HEK293T (cell line): ENCODE data around the gene MTHFR.

Experiments used
- CTCF ChIA-PET: fragments of 350-600 bp; formaldehyde crosslinking; extraction: SDS; loops from one replicate; lab custom pipeline; 2021; ENCODE audit warnings: antibody characterized with exemption, inconsistent platforms; lab: Yijun Ruan, JAX
- POLR2A ChIA-PET: fragments of 350-600 bp; formaldehyde crosslinking; extraction: SDS; loops from one replicate; lab custom pipeline; 2020; ENCODE audit warnings: antibody characterized with exemption, inconsistent platforms; lab: Yijun Ruan, JAX
- DNase-seq: peaks from one replicate; pipeline ENCODE4 v3.0.0; 2012; ENCODE audit warnings: mixed read lengths; ENCODE audit errors: extremely low spot score
- ARNT ChIP-seq: fragments of 450-650 bp; IDR thresholded peaks from 2 replicates; pipeline ENCODE4 v1.6.1; 2017; ENCODE audit warnings: mild to moderate bottlenecking
- BHLHE40 ChIP-seq: fragments of 450-650 bp; IDR thresholded peaks from 2 replicates; pipeline ENCODE4 v1.6.1; 2016; ENCODE audit warnings: mild to moderate bottlenecking, moderate library complexity, borderline replicate concordance
- CTBP1 ChIP-seq: fragments of 450-650 bp; IDR thresholded peaks from 2 replicates; pipeline ENCODE4 v1.6.1; 2016; ENCODE audit warnings: borderline replicate concordance
- ELF4 ChIP-seq: fragments of 450-650 bp; IDR thresholded peaks from 2 replicates; pipeline ENCODE4 v1.6.1; 2017; ENCODE audit warnings: antibody characterized with exemption
- FOXA1 ChIP-seq: fragments of 450-650 bp; IDR thresholded peaks from 2 replicates; pipeline ENCODE4 v1.6.1; 2016; ENCODE audit warnings: mild to moderate bottlenecking
- FOXK2 ChIP-seq: fragments of 450-650 bp; IDR thresholded peaks from 2 replicates; pipeline ENCODE4 v1.6.1; 2016; ENCODE audit warnings: mild to moderate bottlenecking
- FOXM1 ChIP-seq: fragments of 450-650 bp; IDR thresholded peaks from 2 replicates; pipeline ENCODE4 v1.6.1; 2017; ENCODE audit warnings: mild to moderate bottlenecking, borderline replicate concordance
- HDGF ChIP-seq: fragments of 450-650 bp; IDR thresholded peaks from 2 replicates; pipeline ENCODE4 v1.6.1; 2017; ENCODE audit warnings: antibody characterized with exemption, borderline replicate concordance
- L3MBTL2 ChIP-seq: fragments of 450-650 bp; conservative IDR thresholded peaks from 2 replicates; pipeline ENCODE4 v1.6.1; 2016; ENCODE audit warnings: mild to moderate bottlenecking
- LEF1 ChIP-seq: fragments of 450-650 bp; IDR thresholded peaks from 2 replicates; pipeline ENCODE4 v1.6.1; 2017; ENCODE audit warnings: mild to moderate bottlenecking, borderline replicate concordance
- NFRKB ChIP-seq: fragments of 450-650 bp; IDR thresholded peaks from 2 replicates; pipeline ENCODE4 v1.6.1; 2016; ENCODE audit warnings: mild to moderate bottlenecking, moderate library complexity
- PKNOX1 ChIP-seq: fragments of 450-650 bp; IDR thresholded peaks from 2 replicates; pipeline ENCODE4 v1.6.1; 2016
- SP1 ChIP-seq: fragments of 450-650 bp; IDR thresholded peaks from 2 replicates; pipeline ENCODE4 v1.6.1; 2017
- SUZ12 ChIP-seq: fragments of 450-650 bp; IDR thresholded peaks from 2 replicates; pipeline ENCODE4 v1.6.1; 2016; ENCODE audit warnings: mild to moderate bottlenecking
- TARDBP ChIP-seq: fragments of 450-650 bp; IDR thresholded peaks from 2 replicates; pipeline ENCODE4 v1.6.1; 2016
- ZNF384 ChIP-seq: fragments of 450-650 bp; IDR thresholded peaks from 2 replicates; pipeline ENCODE4 v1.6.1; 2016

MTHFR gene

DNA sequence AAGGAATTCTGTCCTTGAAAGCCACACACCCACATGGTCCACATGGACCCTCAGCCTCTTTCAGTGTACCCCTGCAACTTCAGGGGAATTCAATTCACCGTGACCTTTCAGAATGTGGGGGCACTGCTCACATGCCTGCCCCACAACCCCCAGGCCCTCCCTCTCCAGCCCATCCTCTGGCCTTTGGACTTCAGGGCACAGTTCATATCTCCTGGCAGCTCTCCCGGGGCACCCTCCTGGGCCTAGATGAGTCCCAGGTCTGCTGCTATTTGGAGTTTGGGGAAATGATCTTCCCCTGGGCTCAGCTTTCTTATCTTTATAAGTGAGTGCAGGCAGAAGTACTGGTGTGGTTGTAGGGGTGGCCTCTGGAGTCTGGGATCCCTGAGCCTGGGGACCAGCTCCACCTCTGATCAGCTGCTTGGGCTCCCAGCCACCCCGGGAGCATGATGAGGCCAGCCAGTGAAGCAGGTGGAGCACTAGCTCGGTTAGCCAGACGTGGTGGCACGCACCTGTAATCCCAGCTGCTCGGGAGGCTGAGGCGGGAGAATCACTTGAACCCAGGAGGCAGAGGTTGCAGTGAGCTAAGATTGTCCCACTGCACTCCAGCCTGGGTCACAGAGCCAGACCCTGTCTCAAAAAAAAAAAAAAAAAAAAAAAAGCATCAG is 28.0 kb downstream of the MTHFR start:
- TF ChIP-seq LEF1 = no peak
- TF ChIP-seq CTBP1 = no peak
- no peak for TF ChIP-seq TARDBP
- TF ChIP-seq L3MBTL2 = no peak
- no peak for TF ChIP-seq BHLHE40
- no peak for TF ChIP-seq ARNT
- no peak for TF ChIP-seq FOXK2
- no peak for TF ChIP-seq ELF4
- no peak for TF ChIP-seq FOXM1
- no peak for TF ChIP-seq PKNOX1
- TF ChIP-seq HDGF = no peak
- no peak for TF ChIP-seq SUZ12
- no peak for TF ChIP-seq ZNF384
- TF ChIP-seq SP1 = no peak
- TF ChIP-seq FOXA1 = no peak
- ChIA-PET CTCF (no interaction called here), POLR2A (interaction anchor here (0.5 kb wide), 1 partner anchor 449 kb away, joined by 3 read pairs; no protein-coding TSS in a partner anchor)
- no peak for DNase-seq

GRCh38 chr1:11774753-11775152 is 31.0 kb downstream of the MTHFR start:
- POLR2A ChIA-PET = no interaction called here
- CTCF ChIA-PET = no interaction called here
- DNase-seq = no peak
- TF ChIP-seq TARDBP (no peak), BHLHE40 (no peak)

GRCh38 chr1:11772458-11772857 is 33.3 kb downstream of the MTHFR start:
- POLR2A ChIA-PET = interaction anchor here (1.1 kb wide), 1 partner anchor 208 kb away, joined by 3 read pairs; the partner anchor contains the start of gene MFN2
- TF ChIP-seq SP1 (no peak), FOXK2 (no peak), HDGF (no peak)
- no peak for DNase-seq
- CTCF ChIA-PET = no interaction called here

DNA sequence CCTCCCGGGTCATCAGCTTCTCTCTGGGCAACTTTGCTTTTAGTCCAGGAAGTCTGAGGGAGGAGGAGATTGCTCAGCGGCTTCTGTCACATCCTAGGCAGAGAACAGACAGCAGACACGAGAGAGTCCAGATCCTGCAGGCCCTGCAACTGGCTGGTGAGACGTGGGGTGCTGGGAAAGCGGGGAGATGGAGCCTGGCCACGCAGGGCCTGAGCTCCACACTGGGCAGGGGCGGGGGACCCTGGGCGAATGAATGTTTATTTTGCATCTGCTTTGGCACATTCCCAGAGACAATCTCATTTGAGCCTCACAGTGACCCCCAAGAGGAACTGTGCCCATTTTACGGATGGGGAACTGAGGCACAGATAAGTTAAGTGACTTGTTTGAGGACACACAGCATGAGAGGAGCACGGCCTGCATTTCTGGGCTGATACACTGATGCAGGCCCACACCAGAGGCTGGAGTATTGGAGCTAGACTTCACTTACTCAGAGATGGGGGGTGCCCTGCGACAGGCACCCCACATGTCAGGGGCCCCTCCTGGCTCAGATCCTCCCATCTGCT is 34.2 kb downstream of the MTHFR start:
- TF ChIP-seq FOXA1 (no peak), LEF1 (no peak), ELF4 (no peak), PKNOX1 (no peak), ARNT (no peak), CTBP1 (no peak), SUZ12 (no peak), TARDBP (no peak), ZNF384 (no peak), HDGF (no peak), BHLHE40 (no peak), L3MBTL2 (no peak), FOXM1 (no peak), SP1 (no peak), NFRKB (no peak), FOXK2 (no peak)
- DNase-seq = no peak
- ChIA-PET POLR2A (interaction anchor here (0.7 to 1.1 kb wide), 2 partner anchors 16 to 208 kb away, joined by 3 read pairs; partner anchors contain the start of gene MFN2), CTCF (interaction anchor here (0.8 kb wide), 1 partner anchor 14 kb away, joined by 3 read pairs; no protein-coding TSS in a partner anchor)

DNA sequence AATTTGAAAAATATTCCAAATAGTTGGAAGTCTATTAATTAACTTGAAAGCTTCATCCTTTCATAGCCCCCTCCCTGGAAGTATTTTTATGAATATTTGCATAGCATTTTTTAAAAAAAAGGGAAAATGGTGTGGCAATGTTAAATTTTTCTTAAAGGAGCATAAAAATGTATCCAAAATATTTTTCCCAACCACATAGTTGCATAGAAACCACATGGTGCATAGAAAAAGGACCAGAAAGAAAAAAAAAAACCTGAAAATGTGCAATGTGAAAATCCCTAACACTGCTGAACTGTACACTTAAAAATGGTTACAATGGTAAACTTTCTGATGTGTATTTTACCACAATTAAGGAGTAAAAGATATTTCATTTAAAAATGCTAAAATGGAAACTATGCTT is 35.8 kb downstream of the MTHFR start:
- DNase-seq = no peak
- TF ChIP-seq TARDBP (no peak), HDGF (no peak), ZNF384 (no peak), SUZ12 (no peak), ELF4 (no peak), LEF1 (no peak), FOXA1 (no peak), ARNT (no peak), CTBP1 (no peak), FOXM1 (no peak)
- POLR2A ChIA-PET = no interaction called here
- CTCF ChIA-PET = interaction anchor here (0.8 kb wide), 1 partner anchor 120 kb away, joined by 4 read pairs; no protein-coding TSS in a partner anchor

DNA sequence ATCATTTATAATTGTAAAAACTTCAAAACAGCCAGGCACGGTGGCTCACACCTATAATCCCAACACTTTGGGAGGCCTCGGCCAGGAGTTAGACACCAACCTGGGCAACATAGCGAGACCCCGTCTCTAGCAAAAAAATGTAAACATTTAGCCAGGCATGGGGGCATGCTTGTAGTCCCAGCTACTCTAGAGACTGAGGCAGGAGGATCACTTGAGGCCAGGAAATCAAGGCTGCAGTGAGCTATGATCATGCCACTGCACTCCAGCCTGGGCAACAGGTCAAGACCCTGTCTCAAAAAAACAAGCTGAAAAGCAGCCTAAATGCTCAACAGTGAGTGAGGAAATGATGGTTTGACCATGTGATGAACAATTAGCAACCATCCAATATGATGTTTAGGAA is 36.5 kb downstream of the MTHFR start:
- no peak for DNase-seq
- TF ChIP-seq HDGF (no peak), PKNOX1 (no peak)
- POLR2A ChIA-PET = no interaction called here
- CTCF ChIA-PET = interaction anchor here (0.8 kb wide), 1 partner anchor 120 kb away, joined by 4 read pairs; no protein-coding TSS in a partner anchor
